Eye (tissue), 1 donor: Measurements from ENCODE around the gene RXRA.

ENCODE experiments used
- DNase-seq: peaks from one replicate; pipeline ENCODE4 v3.0.0-alpha.2; 2015

RXRA gene

DNA sequence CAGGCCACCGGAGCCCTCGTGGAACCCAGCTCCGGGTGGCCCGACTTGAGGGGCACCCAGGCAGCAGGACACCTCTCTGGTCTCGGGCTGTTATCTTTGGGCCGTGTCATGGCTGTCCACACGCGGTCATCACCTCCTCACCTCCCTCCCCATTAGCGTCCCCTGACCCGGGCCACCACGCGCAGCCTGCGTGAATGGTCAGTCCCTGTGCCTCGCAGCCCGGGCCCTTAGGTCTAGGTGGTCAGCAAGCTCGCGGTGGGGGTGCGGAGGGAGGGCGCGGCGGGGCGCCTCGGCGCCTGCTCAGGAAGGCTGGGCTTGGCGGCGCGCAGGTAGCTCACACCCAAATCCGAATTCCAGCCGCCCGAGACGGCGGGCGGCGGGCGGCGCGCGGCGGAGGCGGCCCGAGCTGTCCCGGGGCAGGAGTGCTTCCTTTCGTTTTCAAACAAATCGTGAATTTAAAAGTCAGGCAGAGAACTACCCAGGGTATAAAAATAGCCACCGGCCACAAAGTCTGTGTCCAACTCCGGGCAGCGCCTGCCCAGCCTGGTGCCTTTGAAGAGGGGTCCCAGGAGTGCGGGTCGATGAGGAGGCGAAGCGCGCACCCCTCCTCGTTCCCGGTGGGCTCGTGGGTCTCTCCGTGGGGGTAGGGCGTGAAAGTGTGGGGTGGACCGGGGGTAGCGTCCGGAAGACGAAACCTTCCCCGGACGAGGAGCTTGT, 1.0 kb upstream of the RXRA start:
- DNase-seq = peak; percentile 70

- no peak for DNase-seq
Observed at GRCh38 chr9:134326724-134327601, 708 bp downstream of the RXRA start.

GRCh38 chr9:134327671-134328231, 1.5 kb downstream of the RXRA start:
- no peak for DNase-seq

- DNase-seq = no peak
Observed at GRCh38 chr9:134328341-134328840, 2.1 kb downstream of the RXRA start.

DNA sequence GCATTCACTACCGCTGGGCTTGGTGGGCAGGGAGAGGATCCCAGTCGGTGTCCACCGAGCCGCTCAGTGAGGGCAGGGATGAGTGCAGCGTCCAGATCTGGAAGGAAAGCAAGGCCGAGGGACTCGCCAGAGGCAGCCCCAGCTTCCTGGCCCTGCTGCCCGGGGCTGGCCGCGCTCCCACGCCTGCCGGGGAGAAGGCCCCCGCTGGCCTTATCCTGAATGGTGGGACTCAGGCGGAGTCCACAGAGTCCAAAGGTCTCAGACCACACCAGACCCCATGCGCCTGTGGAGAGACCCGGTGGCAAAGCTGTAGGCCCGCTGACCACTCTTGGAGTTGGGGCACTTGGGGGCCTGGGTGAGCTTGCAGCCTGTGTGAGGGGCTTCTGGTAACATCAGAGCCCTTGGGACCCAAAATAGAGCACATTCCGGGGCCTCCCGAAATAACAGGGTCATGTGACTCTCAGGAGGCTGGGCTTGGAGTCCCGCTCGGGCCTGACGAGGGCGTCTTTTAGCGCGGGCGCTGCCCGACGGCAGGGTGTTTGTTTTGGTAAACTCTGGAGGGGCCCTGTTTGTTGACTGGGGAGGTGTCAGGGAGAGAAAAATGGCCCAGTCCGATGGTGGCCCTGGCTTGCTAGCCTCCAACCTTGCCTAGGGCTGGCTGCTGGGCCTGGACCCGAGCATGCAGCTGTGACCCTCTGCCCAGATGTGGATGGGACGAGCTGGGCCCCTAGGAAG, 2.8 kb downstream of the RXRA start:
- no peak for DNase-seq

DNA sequence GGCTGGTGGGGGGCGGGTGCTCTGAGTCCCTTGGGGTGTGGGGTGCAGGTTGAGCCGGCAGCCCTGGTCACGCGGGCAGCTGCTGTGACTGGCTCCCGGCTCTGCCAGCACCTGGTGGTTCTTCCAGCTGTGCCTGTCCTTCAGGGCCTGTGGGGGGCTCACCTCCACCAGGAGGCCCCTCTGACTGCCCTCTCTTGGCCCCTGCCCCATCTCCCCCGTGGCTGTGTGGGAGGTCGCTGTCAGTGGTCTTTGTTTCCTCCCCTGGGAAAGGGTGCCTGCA, 3.3 kb downstream of the RXRA start:
- DNase-seq = no peak

- no peak for DNase-seq
Observed at GRCh38 chr9:134329886-134330285, 3.6 kb downstream of the RXRA start.

DNA sequence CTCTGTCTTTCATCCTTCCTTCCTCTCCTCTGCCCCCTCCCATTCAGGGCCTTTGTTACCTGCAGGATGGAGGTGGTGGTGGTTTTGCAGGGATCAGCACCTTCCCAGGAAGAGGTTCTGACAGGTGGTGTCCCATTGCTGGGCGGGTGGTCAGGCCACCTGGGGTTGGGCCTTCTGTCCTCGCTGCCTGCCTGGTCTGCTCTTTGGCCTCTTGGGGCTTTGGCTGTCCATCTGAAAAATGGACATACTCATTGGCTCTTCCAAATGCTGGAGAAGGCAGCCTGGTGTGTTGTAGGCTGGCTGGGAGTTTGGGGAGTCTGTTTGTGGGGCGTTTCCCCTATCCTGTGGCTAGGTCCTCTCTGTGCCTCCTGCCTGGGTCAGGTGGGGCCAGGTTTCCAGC, 4.3 kb downstream of the RXRA start:
- DNase-seq = no peak

DNA sequence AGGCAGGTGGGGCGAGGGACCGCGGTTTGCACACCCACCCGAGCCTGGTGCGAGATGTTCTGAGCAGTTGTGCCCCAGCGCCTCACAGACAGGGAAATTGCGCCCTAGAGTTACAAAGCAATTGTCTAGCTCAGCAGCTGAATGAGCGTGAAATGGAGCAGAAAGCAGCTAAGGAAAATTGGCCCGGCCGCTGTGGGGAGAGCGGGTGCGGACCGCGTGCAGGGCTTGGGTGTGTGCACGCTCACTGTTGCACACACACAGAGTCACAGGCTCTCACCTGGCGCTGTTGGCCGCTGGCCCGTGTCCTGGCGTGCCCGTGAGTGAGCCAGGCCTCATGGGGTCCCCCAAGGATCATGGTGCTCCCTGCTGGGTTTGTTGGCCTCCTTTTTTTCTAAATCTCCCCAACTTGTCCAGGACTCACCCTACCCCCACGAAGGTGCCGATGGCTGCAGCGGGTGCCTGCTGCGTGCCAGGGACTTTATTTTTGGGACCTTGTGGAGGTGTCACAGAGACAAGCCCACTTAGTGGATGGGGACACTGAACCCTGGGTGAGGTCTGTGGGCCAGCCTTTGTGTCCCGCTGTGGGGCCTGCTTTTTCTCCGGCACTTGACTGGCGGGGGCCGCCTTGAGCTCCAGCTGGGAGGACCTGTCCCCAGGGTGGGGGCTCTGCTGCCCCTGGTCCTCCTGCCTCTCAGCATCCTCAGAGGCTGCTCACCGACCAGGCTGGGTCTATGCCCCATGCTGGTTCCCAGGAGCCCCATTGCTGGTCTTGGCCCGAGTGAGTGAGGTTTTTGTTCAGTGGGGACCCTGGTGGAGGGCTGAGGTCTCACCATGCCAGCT, 5.2 kb downstream of the RXRA start:
- peak; percentile 81 for DNase-seq

GRCh38 chr9:134332266-134332665, 6.0 kb downstream of the RXRA start:
- DNase-seq = no peak

DNA sequence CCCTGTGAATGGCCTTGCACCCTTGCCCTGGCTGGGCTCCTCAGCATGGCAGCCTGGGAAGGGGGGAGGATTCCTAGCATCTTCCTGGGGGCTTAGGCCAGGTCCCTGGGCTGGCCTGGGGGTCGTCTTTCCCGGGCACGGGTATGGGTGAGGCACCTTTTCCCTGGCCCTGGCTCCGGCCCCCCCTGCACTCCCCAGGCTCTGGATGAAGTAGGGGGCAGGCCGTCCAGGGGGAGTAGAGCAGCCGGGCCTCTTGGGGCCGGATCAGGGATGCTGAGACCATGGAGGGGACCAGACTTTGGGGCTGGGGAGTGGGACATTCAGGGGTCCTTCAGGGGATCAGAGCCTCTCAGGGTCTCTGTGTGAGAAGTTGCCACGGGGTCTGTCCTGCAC, 6.6 kb downstream of the RXRA start:
- DNase-seq = no peak

- peak; percentile 78 for DNase-seq
Observed at GRCh38 chr9:134333234-134333873, 7.1 kb downstream of the RXRA start.

DNA sequence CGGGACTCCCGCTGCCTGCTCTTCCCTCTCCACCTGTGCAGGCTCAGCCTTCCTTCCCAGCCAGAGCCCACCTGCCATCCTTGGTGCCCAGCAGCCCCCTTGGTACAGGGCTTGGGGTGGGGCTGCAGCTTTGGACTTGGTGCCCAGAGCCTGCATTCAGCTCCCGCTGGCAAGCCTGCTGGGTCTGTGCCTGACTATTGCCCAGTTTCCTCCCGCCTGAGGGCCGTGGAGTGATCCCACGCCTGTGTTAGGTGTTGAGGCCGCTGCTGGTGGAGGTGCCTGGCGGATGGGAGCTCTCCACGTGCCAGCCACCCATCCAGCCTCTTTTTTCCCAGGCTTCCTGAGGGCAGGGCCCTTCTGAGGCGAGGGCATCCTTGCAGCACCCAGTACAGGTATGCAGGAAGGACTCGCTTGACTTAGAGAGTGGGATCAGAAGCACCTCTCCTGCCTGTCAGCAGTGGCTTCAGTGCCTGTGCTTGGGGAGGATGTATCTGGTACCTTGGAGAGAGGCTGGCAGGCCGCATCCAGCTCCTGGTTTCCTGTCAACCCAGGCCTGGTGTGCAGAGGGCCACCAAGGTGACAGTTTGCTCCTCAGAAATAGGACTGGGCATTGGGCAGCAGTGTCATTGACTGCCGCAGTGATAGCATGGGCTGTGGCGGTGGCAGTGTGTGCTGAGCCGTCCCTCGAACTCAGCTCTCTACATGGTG, 7.8 kb downstream of the RXRA start:
- no peak for DNase-seq

DNA sequence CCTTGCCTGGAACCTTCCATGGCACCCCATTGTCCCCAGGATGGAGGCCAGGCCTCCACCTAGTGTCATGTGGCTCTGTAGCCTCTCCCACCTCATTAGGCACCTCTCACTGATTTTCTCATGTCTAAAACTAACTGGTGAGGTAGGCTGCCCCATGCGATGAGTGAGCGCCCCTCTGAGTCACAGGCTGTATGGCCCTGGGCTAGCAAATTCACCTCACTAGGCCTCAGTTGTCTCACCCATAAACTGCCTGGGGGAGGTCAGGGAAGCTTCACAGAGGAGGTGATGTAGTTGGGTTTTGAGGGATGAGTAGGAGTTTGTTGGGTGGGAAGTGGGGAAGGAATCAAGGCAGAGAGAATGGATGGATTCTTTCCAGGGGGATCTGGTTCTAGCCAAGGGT, 8.8 kb downstream of the RXRA start:
- no peak for DNase-seq

DNA sequence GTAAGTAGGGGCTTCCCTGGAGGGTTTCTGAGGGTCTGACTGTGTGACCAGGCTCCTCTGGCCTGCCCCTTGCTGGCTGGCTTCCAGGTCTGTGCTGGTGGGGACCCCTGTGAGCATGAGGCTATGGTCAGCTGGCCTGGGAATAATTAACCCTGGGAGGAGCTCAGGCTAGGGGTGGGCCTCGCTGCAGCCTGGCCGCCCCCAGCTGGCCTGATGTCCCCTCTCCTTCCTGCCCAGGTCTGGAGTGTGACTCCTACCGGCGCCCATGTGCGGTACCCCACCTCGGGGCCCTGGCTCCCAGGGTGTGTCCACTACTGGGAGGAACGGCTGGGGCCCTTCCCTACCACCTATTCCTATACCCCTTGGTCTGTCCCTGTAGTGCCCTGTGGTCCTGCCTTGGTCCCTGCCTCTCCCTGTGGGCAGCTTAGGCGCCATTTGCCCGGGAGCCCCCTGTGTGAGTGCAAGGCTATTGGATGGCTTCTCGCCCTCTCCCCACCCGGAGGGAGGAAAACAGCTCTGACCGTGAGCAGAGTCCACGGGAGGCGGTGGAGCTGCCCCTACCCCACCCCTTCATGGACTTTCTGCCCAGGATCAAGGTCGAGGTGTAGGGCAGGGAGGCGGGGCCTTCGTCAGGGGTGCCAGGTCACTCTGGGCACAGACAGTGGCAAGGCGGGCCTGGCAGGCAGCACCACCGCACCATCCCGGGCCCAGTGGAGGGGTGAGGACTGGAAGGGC, 9.4 kb downstream of the RXRA start:
- no peak for DNase-seq

GRCh38 chr9:134336228-134336627, 10.0 kb downstream of the RXRA start:
- DNase-seq = no peak

GRCh38 chr9:134336924-134337323, 10.7 kb downstream of the RXRA start:
- DNase-seq = no peak

DNA sequence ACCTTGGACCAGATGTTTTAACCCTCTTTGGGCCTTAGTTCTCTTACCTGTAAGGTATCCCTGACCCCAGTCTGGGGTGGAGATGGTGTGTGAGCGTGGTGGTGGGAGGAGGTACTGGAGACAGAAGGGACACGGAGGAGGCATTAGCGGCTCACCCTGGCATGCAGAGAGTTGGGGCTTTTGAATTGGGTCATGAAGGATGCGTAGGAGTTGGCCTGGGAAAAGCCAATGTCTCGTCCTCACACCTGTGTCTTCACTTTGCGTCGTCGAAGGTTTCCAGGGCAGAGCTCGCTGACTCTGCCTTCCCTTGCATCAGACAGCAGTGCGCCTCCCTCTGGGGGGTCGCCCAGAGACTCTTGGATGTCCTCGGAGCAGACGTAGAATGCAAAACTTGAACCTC, 11.2 kb downstream of the RXRA start:
- DNase-seq = no peak

DNA sequence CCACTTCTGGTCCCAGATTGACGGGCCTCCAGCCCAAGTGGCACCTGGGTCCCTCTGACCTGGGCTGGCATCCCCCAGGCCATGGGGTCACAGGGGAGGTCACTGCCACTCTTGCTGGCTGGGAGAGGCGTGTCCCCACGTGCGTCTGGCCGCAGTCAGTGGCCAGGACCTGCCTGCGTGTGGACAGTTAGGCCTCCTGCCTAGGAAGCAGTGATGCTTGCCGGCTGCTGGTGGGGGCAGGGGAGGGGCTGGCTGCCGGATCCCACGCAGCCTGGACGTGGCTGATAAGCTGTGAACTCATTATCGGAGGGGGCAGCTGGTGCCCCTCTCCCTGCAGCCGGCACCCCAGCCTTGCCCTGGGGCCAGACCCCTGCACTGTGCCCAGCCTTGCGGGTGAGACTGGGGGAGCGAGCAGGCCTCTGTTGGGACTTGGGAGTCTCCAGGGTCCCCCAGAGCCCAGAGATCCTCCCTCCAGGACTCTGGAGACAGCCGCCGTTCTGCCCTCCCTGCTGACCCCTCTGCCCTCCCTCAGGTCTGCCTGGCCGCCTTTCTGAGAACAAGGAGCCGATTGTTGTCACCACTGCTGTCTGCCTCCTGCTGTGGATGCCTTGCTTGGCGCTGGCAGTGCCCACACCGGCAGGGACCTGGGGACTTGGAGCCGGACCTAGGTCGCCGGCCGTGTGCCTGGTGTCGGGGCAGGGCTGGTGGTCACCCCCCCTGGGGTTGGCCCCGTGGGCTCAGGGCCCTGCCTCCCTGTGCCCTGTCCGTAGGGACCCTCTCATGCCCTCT, 12.3 kb downstream of the RXRA start:
- peak; percentile 69 for DNase-seq
